Heart left ventricle (tissue), 16 donors: ENCODE data around the gene FOXP1. TPM values are rescaled to one million over a fixed set of nuclear protein-coding genes. Genes with fewer than 3 reads are reported as not detected.

Experiments
- ATAC-seq, 4 donors: fragments of 200-7000 bp; cut with Tn5 transposase; one replicate each; pipeline ENCODE4 v1.9.1; 2020 to 2022; ENCODE audit warnings: moderate library complexity in 4 of 4, mild to moderate bottlenecking in 3 of 4, moderate number of reproducible peaks in 1 of 4
- DNase-seq, 5 donors: peaks; one replicate each; pipeline ENCODE4 v3.0.0-alpha.2; 2020
- H3K27ac ChIP-seq, 12 donors: fragments of 200-600 bp; sonication (generic) in 4 of 12; one replicate each; pipeline versions ENCODE4 v1.5.0 to v1.8.0; 2016 to 2022; ENCODE audit warnings: mild to moderate bottlenecking in 2 of 12
- H3K27me3 ChIP-seq, 9 donors: fragments of 200-600 bp; sonication (generic) in 2 of 9; one replicate each; pipeline versions ENCODE4 v1.5.1 to v1.8.0; 2016 to 2022; ENCODE audit warnings: mild to moderate bottlenecking in 3 of 9
- H3K36me3 ChIP-seq, 9 donors: fragments of 200-600 bp; sonication (generic) in 2 of 9; one replicate each; pipeline versions ENCODE4 v1.5.0 to v1.8.0; 2018 to 2022; ENCODE audit warnings: mild to moderate bottlenecking in 2 of 9
- H3K4me1 ChIP-seq, 12 donors: fragments of 200-600 bp; sonication (generic) in 4 of 12; one replicate each; pipeline versions ENCODE4 v1.5.0 to v1.8.0; 2016 to 2022; ENCODE audit warnings: mild to moderate bottlenecking in 3 of 12
- H3K4me3 ChIP-seq, 12 donors: fragments of 200-600 bp; sonication (generic) in 4 of 12; one replicate each; pipeline versions ENCODE4 v1.5.0 to v1.8.0; 2017 to 2022; ENCODE audit warnings: mild to moderate bottlenecking in 9 of 12, moderate library complexity in 4 of 12
- H3K9me3 ChIP-seq, 12 donors: fragments of 200-600 bp; sonication (generic) in 4 of 12; one replicate each; pipeline versions ENCODE4 v1.5.0 to v1.8.0; 2016 to 2022; ENCODE audit warnings: mild to moderate bottlenecking in 1 of 12
- POLR2A ChIP-seq, 2 donors: fragments of 450-650 bp; IDR thresholded peaks; one replicate each; pipeline ENCODE4 v1.6.1; 2017; ENCODE audit warnings: antibody characterized with exemption in 2 of 2, mild to moderate bottlenecking in 2 of 2, moderate library complexity in 2 of 2
- WGBS, 4 donors: extraction: QIAGEN DNeasy Blood & Tissue Kit in 2 of 4; methylation state at CpG; one replicate each; pipeline versions ENCODE4 v1.1.5 to v1.1.7; 2013 to 2018; 5-methylcytosine and 5-hydroxymethylcytosine counted together
- intact Hi-C, 10 donors: fragments of 100-400 bp; cut with DNase I; formaldehyde crosslinking; loops; one replicate each; pipeline versions ENCODE4 v1.11.1 to v1.14.2; 2022
- polyA plus RNA-seq, 2 donors: library from polyadenylated mRNA; stranded (reverse); fragments of 200-250 nt; gene quantifications; one replicate each; pipeline ENCODE4 v1.2.3, GENCODE V29; 2013
- total RNA-seq, 9 donors: library from RNA; depleted of rRNA in 2 of 9; stranded (reverse); fragments of >200 nt in 2 of 9; fragmentation: NEBNext Ultra II Directional in 3 of 9; extraction: Animal tissue kit (Norgen Biotek cat#: 25700) in 3 of 9; gene quantifications; one replicate each; pipeline versions ENCODE4 v1.1.0 to v1.2.4, GENCODE V29; 2016 to 2023
- TF ChIP-seq, protein P1 (sequence below), 12 donors: fragments of 200-600 bp; sonication (generic) in 4 of 12; IDR thresholded peaks; one replicate each; pipeline versions ENCODE4 v1.5.0 to v1.8.0; 2018 to 2022; ENCODE audit warnings: antibody characterized with exemption in 12 of 12, mild to moderate bottlenecking in 5 of 12
- donor health status: ischemic (EF 13 %, LVEDD 7.1; RV severe dilation, severe dysfunction).
- donor health status: healthy with polysubstance abuse.
- donor health status: DM: no; HTN: yes; CAD: no.
- donor health status: DM: no; HTN: no; CAD: no.
- donor health status: ischemic (EF 25% LVEDD 6.9; RV normal size, moderate dysfunction).
- donor health status: ischemic (EF 25% LVEDD 5.7; RV mildly dilated, moderate dysfunction).
- donor health status: healthy.
- donor health status: DM: yes; HTN: yes; CAD: no.
- donor health status: ischemic (EF 35%, LVEDD 5.7; RV mildly dilated, moderate dysfunction).
- donor health status: nonischemic (EF 11% LVEDD 7.7; RV severe dilation, severe dysfunction).
- donor health status: DM: yes; HTN: yes; CAD: no.
- donor health status: PGD.
- donor health status: ischemic (EF 29% LVEDD 5.4; RV normal size, mild dysfunction).
- donor health status: nonischemic (EF 23%, LVEDD 6.1; RV moderate dilation, normal function).

Gene FOXP1
- total and polyA plus RNA-seq, 11 donors, result 14.9 to 67.8 (median 41.1) TPM

DNA sequence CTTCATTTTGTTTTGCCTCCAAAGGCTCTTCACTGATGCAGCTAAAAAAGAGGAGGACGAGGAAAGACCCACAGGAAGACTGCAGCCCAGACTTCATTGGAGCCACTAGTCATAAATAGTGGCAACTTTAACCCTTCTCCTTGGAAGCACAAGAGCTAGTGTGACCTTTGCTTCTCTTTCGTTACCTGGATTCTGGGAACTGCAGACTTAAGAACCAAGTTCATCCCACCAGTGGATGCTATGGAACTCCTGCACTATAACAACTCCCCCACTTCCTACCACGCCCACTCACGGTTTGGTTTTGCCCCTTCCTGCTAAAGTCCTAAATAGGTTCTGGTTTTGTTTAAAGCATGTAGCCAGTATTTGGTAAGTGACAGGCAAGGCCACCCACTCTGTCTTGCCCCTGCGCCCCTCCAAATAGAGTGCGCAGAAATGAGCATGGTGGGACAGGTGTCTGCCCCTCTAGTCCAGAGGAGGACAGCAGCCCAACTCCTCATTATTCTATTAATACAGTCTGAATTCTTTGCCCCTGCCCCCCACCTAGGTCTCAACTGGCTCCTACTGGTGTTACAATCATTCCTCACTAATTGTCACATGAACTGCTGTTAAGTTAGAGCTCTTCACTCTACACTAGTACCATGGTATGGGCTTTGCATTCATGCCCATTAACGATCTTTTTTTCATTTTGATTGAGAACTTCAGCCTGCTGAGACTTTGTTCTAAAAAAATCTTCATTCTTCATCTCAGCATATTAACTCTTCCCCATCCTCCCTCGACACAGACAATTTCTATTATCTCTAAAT is 504.6 kb downstream of the FOXP1 start:
- Histone ChIP-seq H3K27me3 (no peaks in the 10 kb centered on the region), H3K27ac (peak overlapping the region in 1 of 12 donors; percentile 13), H3K4me1 (peaks cover 0 to 31% (median 10%) of the 10 kb centered on the region in 12 donors), H3K9me3 (no peaks in the 10 kb centered on the region), H3K36me3 (no peaks in the 10 kb centered on the region), H3K4me3 (no peak overlapping the region)
- intact Hi-C loops, result loop anchor here in 5 of 10 donors (10.0 kb wide), 3 partner anchors 364 to 534 kb away; no protein-coding TSS in a partner anchor
- TF ChIP-seq, protein P1, sequence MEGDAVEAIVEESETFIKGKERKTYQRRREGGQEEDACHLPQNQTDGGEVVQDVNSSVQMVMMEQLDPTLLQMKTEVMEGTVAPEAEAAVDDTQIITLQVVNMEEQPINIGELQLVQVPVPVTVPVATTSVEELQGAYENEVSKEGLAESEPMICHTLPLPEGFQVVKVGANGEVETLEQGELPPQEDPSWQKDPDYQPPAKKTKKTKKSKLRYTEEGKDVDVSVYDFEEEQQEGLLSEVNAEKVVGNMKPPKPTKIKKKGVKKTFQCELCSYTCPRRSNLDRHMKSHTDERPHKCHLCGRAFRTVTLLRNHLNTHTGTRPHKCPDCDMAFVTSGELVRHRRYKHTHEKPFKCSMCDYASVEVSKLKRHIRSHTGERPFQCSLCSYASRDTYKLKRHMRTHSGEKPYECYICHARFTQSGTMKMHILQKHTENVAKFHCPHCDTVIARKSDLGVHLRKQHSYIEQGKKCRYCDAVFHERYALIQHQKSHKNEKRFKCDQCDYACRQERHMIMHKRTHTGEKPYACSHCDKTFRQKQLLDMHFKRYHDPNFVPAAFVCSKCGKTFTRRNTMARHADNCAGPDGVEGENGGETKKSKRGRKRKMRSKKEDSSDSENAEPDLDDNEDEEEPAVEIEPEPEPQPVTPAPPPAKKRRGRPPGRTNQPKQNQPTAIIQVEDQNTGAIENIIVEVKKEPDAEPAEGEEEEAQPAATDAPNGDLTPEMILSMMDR (IDR thresholded peaks at IDR 0.05), result no peak
- TF ChIP-seq POLR2A (IDR thresholded peaks at IDR 0.05), result no peak
- no peak for DNase-seq
- no peak for ATAC-seq
- 75 to 85% (median 81%) methylated on average over 8 of the region's 8 CpGs for WGBS, 4 donors

DNA sequence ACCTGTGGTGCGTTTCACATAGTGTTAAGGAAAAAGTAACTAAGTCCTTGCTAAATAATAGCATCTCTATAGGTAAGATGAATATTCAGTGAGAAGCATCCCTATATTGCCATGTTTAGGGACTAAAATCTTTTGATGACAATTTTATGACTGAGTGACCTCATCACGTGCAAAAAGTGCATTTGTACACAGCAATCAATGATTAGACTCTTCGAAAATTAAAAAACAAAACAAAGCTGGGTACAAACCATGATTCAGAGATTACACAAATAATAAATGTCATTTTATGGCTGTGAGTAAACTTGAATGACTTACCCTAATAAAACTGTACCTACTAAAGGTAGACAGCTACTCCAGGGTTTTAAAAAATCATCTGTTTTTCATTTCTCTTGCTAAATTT is 505.3 kb downstream of the FOXP1 start:
- Histone ChIP-seq H3K9me3 (no peaks in the 10 kb centered on the region), H3K27me3 (no peaks in the 10 kb centered on the region), H3K36me3 (no peaks in the 10 kb centered on the region), H3K4me1 (peaks cover 0 to 34% (median 10%) of the 10 kb centered on the region in 12 donors), H3K4me3 (no peak overlapping the region), H3K27ac (peak overlapping the region in 1 of 12 donors; percentile 27)
- intact Hi-C loops, result loop anchor here in 5 of 10 donors (10.0 kb wide), 3 partner anchors 363 to 533 kb away; no protein-coding TSS in a partner anchor
- WGBS, 4 donors, result 93 to 98% (median 96%) methylated on average over 3 of the region's 3 CpGs
- DNase-seq (no peak), ATAC-seq (no peak)
- TF ChIP-seq, protein P1 (IDR thresholded peaks at IDR 0.05), result no peak
- TF ChIP-seq POLR2A (IDR thresholded peaks at IDR 0.05), result no peak

DNA sequence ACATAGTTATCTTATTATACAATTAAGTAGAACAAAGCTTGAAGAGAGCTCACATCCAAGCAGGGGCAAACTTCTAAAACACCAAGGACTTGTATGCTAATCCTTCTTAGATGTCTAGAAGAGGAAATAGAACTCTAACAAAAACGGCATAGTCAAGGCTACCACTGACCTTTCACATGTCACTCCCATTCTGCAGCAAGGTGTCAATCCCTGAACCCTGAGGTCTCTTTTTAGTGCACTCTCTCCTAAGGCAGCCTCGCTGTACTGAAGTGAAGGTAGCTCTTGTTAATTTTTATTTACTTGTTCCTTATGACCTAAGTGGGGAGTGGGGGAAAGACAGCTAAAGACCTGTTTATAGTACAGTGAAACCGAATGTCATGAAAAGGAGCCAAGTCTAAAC is 506.5 kb downstream of the FOXP1 start:
- ATAC-seq (no peak), DNase-seq (no peak)
- no peak for TF ChIP-seq POLR2A (IDR thresholded peaks at IDR 0.05)
- TF ChIP-seq, protein P1 (IDR thresholded peaks at IDR 0.05), result no peak
- peaks cover 0 to 41% (median 13%) of the 10 kb centered on the region in 12 donors for H3K4me1 ChIP-seq
- no peaks in the 10 kb centered on the region for H3K36me3 ChIP-seq
- 70 to 82% (median 73%) methylated on average over 3 of the region's 3 CpGs for WGBS, 4 donors
- intact Hi-C loops, result loop anchor here in 5 of 10 donors (10.0 kb wide), 3 partner anchors 362 to 532 kb away; no protein-coding TSS in a partner anchor
- no peaks in the 10 kb centered on the region for H3K9me3 ChIP-seq
- H3K27me3 ChIP-seq, result no peaks in the 10 kb centered on the region
- H3K4me3 ChIP-seq, result no peak overlapping the region
- H3K27ac ChIP-seq, result peak overlapping the region in 1 of 12 donors; percentile 27

DNA sequence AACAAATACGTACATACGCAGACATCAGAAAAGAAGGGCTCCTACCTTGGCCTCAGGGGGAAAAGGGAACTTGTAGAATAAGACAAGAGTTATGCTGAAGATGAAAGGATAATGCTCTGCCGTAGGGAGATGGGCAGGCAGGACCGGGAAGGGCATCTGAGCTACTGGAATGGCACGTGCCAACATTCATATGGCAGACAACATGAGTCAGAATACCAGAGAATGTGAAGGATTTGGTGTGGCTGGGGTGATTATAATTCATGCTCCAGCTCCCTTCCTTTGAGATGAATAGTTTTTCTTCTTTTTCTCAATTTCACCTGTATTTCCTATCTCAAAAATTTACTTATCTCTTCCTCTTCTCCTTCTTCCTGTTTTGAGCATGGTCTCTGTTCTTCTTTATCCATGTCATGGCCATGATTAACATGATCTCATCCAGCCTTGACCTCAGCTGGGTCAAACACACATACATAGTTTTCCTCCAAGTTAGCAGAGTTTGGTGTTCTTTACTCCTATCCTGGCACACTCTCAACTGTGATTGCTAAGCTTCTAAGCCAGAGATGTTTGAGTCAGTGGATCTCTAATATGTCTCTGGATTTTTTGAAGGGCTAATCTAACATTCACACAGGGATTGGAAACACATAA is 507.0 kb downstream of the FOXP1 start:
- no peak for DNase-seq
- ATAC-seq, result peak in 1 of 4 donors; percentile 26
- Histone ChIP-seq H3K9me3 (no peaks in the 10 kb centered on the region), H3K4me1 (peaks cover 0 to 41% (median 14%) of the 10 kb centered on the region in 12 donors), H3K27ac (no peak overlapping the region), H3K36me3 (no peaks in the 10 kb centered on the region), H3K4me3 (no peak overlapping the region), H3K27me3 (no peaks in the 10 kb centered on the region)
- WGBS, 4 donors, result 95 to 96% (median 96%) methylated on average over 5 of the region's 5 CpGs
- TF ChIP-seq, protein P1 (IDR thresholded peaks at IDR 0.05), result no peak
- no peak for TF ChIP-seq POLR2A (IDR thresholded peaks at IDR 0.05)
- intact Hi-C loops, result loop anchor here in 5 of 10 donors (10.0 kb wide), 3 partner anchors 362 to 532 kb away; no protein-coding TSS in a partner anchor
